Thymus (tissue), 11 donors: ENCODE results near the gene FOXD4L1. TPM values are rescaled to one million over a fixed set of nuclear protein-coding genes. Genes with fewer than 3 reads are reported as not detected.
"Not testable (repeated sequence)": the region's sequence is repeated elsewhere in the genome, so short reads cannot be mapped to it uniquely, and the experiment has no call there.

Experiments used
- DNase-seq, 9 donors: peaks; one replicate each; pipeline ENCODE4 v3.0.0-alpha.2; 2013; ENCODE audit warnings: low spot score in 9 of 9, low read depth in 6 of 9, missing footprints in 1 of 9
- H3K27ac ChIP-seq, 2 donors: one replicate each; pipeline ENCODE4 v1.5.1; 2013; ENCODE audit warnings: control low read depth in 1 of 2, low read depth in 1 of 2, low read length in 1 of 2, mild to moderate bottlenecking in 1 of 2, moderate library complexity in 1 of 2
- H3K27me3 ChIP-seq, 2 donors: one replicate each; pipeline ENCODE4 v1.5.1; 2013; ENCODE audit warnings: low read length in 1 of 2; ENCODE audit not compliant: control insufficient read depth in 2 of 2, insufficient read depth in 1 of 2
- H3K36me3 ChIP-seq, 2 donors: one replicate each; pipeline ENCODE4 v1.5.1; 2013; ENCODE audit warnings: low read length in 1 of 2, mild to moderate bottlenecking in 1 of 2, moderate library complexity in 1 of 2; ENCODE audit not compliant: control insufficient read depth in 2 of 2, insufficient read depth in 2 of 2
- H3K4me1 ChIP-seq, 2 donors: one replicate each; pipeline ENCODE4 v1.5.1; 2013; ENCODE audit warnings: low read length in 2 of 2; ENCODE audit not compliant: control insufficient read depth in 2 of 2, insufficient read depth in 2 of 2
- H3K4me3 ChIP-seq, 2 donors: one replicate each; pipeline ENCODE4 v1.5.1; 2013; ENCODE audit warnings: low read length in 2 of 2, control low read depth in 1 of 2, mild to moderate bottlenecking in 1 of 2
- H3K9me3 ChIP-seq, 2 donors: one replicate each; pipeline ENCODE4 v1.5.1; 2013; ENCODE audit warnings: low read length in 1 of 2, mild to moderate bottlenecking in 1 of 2; ENCODE audit not compliant: control insufficient read depth in 2 of 2, insufficient read depth in 1 of 2
- WGBS: extraction: QIAGEN DNeasy Blood & Tissue Kit; methylation state at CpG from one replicate; pipeline ENCODE4 v1.1.7; 2013; 5-methylcytosine and 5-hydroxymethylcytosine counted together
- polyA plus RNA-seq: library from polyadenylated mRNA; stranded (reverse); fragments of 200-250 nt; gene quantifications from one replicate; pipeline ENCODE4 v1.2.3, GENCODE V29; 2013
- total RNA-seq: library from RNA; stranded (reverse); fragments of 120-200 nt; gene quantifications from one replicate; pipeline ENCODE4 v1.2.4, GENCODE V29; 2013
- donor health status: healthy.

The FOXD4L1 gene
- total and polyA plus RNA-seq, 2 donors: 0.09 to 0.24 TPM

GRCh38 chr2:113541204-113541975 lies 42.9 kb downstream of the FOXD4L1 start:
- 3% methylated on average over 71 of the region's 71 CpGs for WGBS
- H3K27ac ChIP-seq, H3K36me3 ChIP-seq, H3K4me1 ChIP-seq, H3K9me3 ChIP-seq: not testable (repeated sequence)
- peaks cover 0 to 16% of the 10 kb centered on the region in 2 donors for H3K27me3 ChIP-seq
- peak in 3 of 9 donors; percentile 8 to 44 (median 34) for DNase-seq
- H3K4me3 ChIP-seq: peak overlapping the region; percentile 26 to 55

GRCh38 chr2:113541976-113542485 lies 43.6 kb downstream of the FOXD4L1 start:
- not testable (repeated sequence) for H3K27ac ChIP-seq, H3K36me3 ChIP-seq, DNase-seq, H3K4me1 ChIP-seq, H3K9me3 ChIP-seq
- peak overlapping the region in 1 of 2 donors; percentile 55 for H3K4me3 ChIP-seq
- peaks cover 0 to 16% of the 10 kb centered on the region in 2 donors for H3K27me3 ChIP-seq
- WGBS: 4% methylated on average over 64 of the region's 64 CpGs

GRCh38 chr2:113542529-113542928 lies 44.1 kb downstream of the FOXD4L1 start:
- WGBS: 46% methylated on average over 7 of the region's 9 CpGs
- H3K27ac ChIP-seq, DNase-seq, H3K36me3 ChIP-seq, H3K9me3 ChIP-seq, H3K4me1 ChIP-seq, H3K4me3 ChIP-seq: not testable (repeated sequence)
- peaks cover 0 to 16% of the 10 kb centered on the region in 2 donors for H3K27me3 ChIP-seq

Other genes with a start within 250 kb of the FOXD4L1 start
- gene PAX8, start 219.7 kb upstream of the FOXD4L1 start, total RNA-seq: 0.19 TPM
- gene PAX8, start 219.7 kb upstream of the FOXD4L1 start, polyA plus RNA-seq: 0.41 TPM
- 34.5 TPM for gene ZNG1B, start 61.0 kb upstream of the FOXD4L1 start, total RNA-seq
- 28.2 TPM for gene ZNG1B, start 61.0 kb upstream of the FOXD4L1 start, polyA plus RNA-seq
- 7.5 TPM for gene RABL2A, start 128.6 kb downstream of the FOXD4L1 start, total RNA-seq
- 18.3 TPM for gene RABL2A, start 128.6 kb downstream of the FOXD4L1 start, polyA plus RNA-seq